Fibroblast of skin of back (primary cell): ENCODE data around the gene ZDHHC19.
"Not testable (repeated sequence)": the region's sequence is repeated elsewhere in the genome, so short reads cannot be mapped to it uniquely, and the experiment has no call there.

ENCODE experiments used
- DNase-seq: peaks from one replicate; pipeline ENCODE4 v3.0.0-alpha.2; 2013

Gene ZDHHC19

GRCh38 chr3:196202516-196202970, 8.7 kb downstream of the ZDHHC19 start:
- DNase-seq = peak; percentile 59

- DNase-seq = no peak
These were observed 12.1 kb downstream of the ZDHHC19 start for GRCh38 chr3:196198771-196199753.

GRCh38 chr3:196198081-196198675, 13.0 kb downstream of the ZDHHC19 start:
- DNase-seq = no peak

GRCh38 chr3:196197524-196197923, 13.7 kb downstream of the ZDHHC19 start:
- DNase-seq = no peak

GRCh38 chr3:196195664-196196265, 15.4 kb downstream of the ZDHHC19 start:
- no peak for DNase-seq

- DNase-seq = no peak
These were observed 16.7 kb downstream of the ZDHHC19 start for GRCh38 chr3:196194542-196194915.

- DNase-seq = no peak
These were observed 17.3 kb downstream of the ZDHHC19 start for GRCh38 chr3:196193736-196194541.

- no peak for DNase-seq
These were observed 18.0 kb downstream of the ZDHHC19 start for GRCh38 chr3:196193133-196193735.

- DNase-seq = no peak
These were observed 18.6 kb downstream of the ZDHHC19 start for GRCh38 chr3:196192524-196193051.

GRCh38 chr3:196192036-196192523, 19.1 kb downstream of the ZDHHC19 start:
- DNase-seq = no peak

GRCh38 chr3:196189566-196190347, 21.4 kb downstream of the ZDHHC19 start:
- no peak for DNase-seq

- no peak for DNase-seq
These were observed 24.3 kb downstream of the ZDHHC19 start for GRCh38 chr3:196186651-196187573.

GRCh38 chr3:196184881-196185280, 26.3 kb downstream of the ZDHHC19 start:
- DNase-seq = no peak

GRCh38 chr3:196184169-196184432, 27.1 kb downstream of the ZDHHC19 start:
- not testable (repeated sequence) for DNase-seq

GRCh38 chr3:196181127-196181546, 30.1 kb downstream of the ZDHHC19 start:
- no peak for DNase-seq

- DNase-seq = no peak
These were observed 30.9 kb downstream of the ZDHHC19 start for GRCh38 chr3:196180346-196180745.

GRCh38 chr3:196179380-196180308, 31.6 kb downstream of the ZDHHC19 start:
- DNase-seq = no peak

- no peak for DNase-seq
These were observed 32.2 kb downstream of the ZDHHC19 start for GRCh38 chr3:196178993-196179379.

- DNase-seq = no peak
These were observed 33.2 kb downstream of the ZDHHC19 start for GRCh38 chr3:196177967-196178366.
